H1 (cell line): ENCODE measurements around the gene CEP170. TPM values are rescaled to one million over a fixed set of nuclear protein-coding genes. Genes with fewer than 3 reads are reported as not detected.
"Not testable (repeated sequence)": the region's sequence is repeated elsewhere in the genome, so short reads cannot be mapped to it uniquely, and the experiment has no call there.

Experiments used
- CTCF ChIA-PET: fragments of 300-600 bp; sonication (Branson Sonifier 250); formaldehyde crosslinking; loops from one replicate; lab custom pipeline; 2021; ENCODE audit not compliant: partially characterized antibody; lab: Charles Lee
- POLR2A ChIA-PET: fragments of 300-600 bp; sonication (Branson Sonifier 250); formaldehyde crosslinking; loops from one replicate; lab custom pipeline; 2021; ENCODE audit warnings: inconsistent platforms; ENCODE audit not compliant: partially characterized antibody; lab: Charles Lee
- DNase-seq, 2 experiments: peaks; one replicate each; pipeline versions ENCODE4 v3.0.0 to v3.0.0-alpha.2; 2010 to 2022; ENCODE audit warnings: low spot score in 2 of 2, low read depth in 1 of 2, mixed read lengths in 1 of 2
- FAIRE-seq: peaks from 2 replicates; lab custom pipeline; 2011; peaks lifted over from hg19 to GRCh38; lab: Jason Lieb, UNC
- H2AFZ ChIP-seq: 2 replicates; pipeline ENCODE4 v1.8.1; 2012; ENCODE audit warnings: low read length, inconsistent platforms
- H2AK5ac ChIP-seq: 2 replicates; pipeline ENCODE4 v1.6.1; 2013; ENCODE audit warnings: low read depth, low read length
- H2BK120ac ChIP-seq: replicated peaks from 2 replicates; pipeline ENCODE3; 2013; ENCODE audit warnings: low read depth, low read length, inconsistent platforms
- H2BK12ac ChIP-seq: 2 replicates; pipeline ENCODE4 v1.6.1; 2013; ENCODE audit warnings: low read depth, low read length
- H2BK15ac ChIP-seq: 2 replicates; pipeline ENCODE4 v1.6.1; 2013; ENCODE audit warnings: low read length
- H2BK20ac ChIP-seq: 2 replicates; pipeline ENCODE4 v1.6.1; 2013; ENCODE audit warnings: low read length
- H2BK5ac ChIP-seq: 2 replicates; pipeline ENCODE4 v1.6.1; 2013; ENCODE audit warnings: low read depth, low read length
- H3K14ac ChIP-seq: 2 replicates; pipeline ENCODE4 v1.6.1; 2013; ENCODE audit warnings: inconsistent platforms; ENCODE audit not compliant: insufficient read length
- H3K18ac ChIP-seq: 2 replicates; pipeline ENCODE4 v1.6.1; 2013; ENCODE audit warnings: low read length; ENCODE audit errors: extremely low read depth
- H3K23ac ChIP-seq: 2 replicates; pipeline ENCODE4 v1.6.1; 2013; ENCODE audit warnings: inconsistent platforms; ENCODE audit not compliant: insufficient read length
- H3K23me2 ChIP-seq: 2 replicates; pipeline ENCODE4 v1.6.1; 2013; ENCODE audit warnings: low read depth, low read length
- H3K27ac ChIP-seq: 2 replicates; pipeline ENCODE4 v1.6.1; 2011; ENCODE audit warnings: low read depth, low read length, inconsistent platforms
- H3K27me3 ChIP-seq, 4 experiments: replicated peaks in 1 of 4; 1 replicate in 1 of 4; 2 replicates in 3 of 4; pipeline versions ENCODE4 v1.6.1 to v1.8.1; 2011 to 2013; ENCODE audit warnings: low read length in 3 of 4, mild to moderate bottlenecking in 3 of 4, inconsistent platforms in 2 of 4, mixed read lengths in 2 of 4, moderate library complexity in 1 of 4; ENCODE audit not compliant: control insufficient read depth in 3 of 4, insufficient read depth in 3 of 4; ENCODE audit errors: extremely low read depth in 1 of 4
- H3K36me3 ChIP-seq, 4 experiments: 2 replicates each; pipeline versions ENCODE4 v1.6.1 to v1.8.1; 2011 to 2013; ENCODE audit warnings: mild to moderate bottlenecking in 4 of 4, low read length in 3 of 4, moderate library complexity in 2 of 4, control low read depth in 1 of 4, inconsistent platforms in 1 of 4; ENCODE audit not compliant: insufficient read depth in 4 of 4, control insufficient read depth in 2 of 4
- H3K4ac ChIP-seq: replicated peaks from 2 replicates; pipeline ENCODE3; 2013; ENCODE audit warnings: low read length, low read depth, mixed read lengths, inconsistent platforms; ENCODE audit not compliant: insufficient read length
- H3K4me1 ChIP-seq, 4 experiments: replicated peaks in 1 of 4; 1 replicate in 1 of 4; 2 replicates in 3 of 4; pipeline versions ENCODE4 v1.6.1 to v1.8.1; 2011 to 2013; ENCODE audit warnings: low read length in 3 of 4, inconsistent platforms in 2 of 4, mixed read lengths in 1 of 4; ENCODE audit not compliant: insufficient read depth in 4 of 4, control insufficient read depth in 3 of 4
- H3K4me2 ChIP-seq, 2 experiments: 2 replicates each; pipeline versions ENCODE4 v1.6.1 to v1.8.1; 2011 to 2013; ENCODE audit warnings: low read depth in 2 of 2, low read length in 2 of 2, control low read depth in 1 of 2, inconsistent platforms in 1 of 2, mild to moderate bottlenecking in 1 of 2; ENCODE audit not compliant: insufficient read depth in 1 of 2
- H3K4me3 ChIP-seq, 4 experiments: fragments of 200-600, 300-600 bp in 1 of 4; sonication (generic), shearing (Covaris generic), sonication (Bioruptor Twin) in 1 of 4; 2 replicates each; pipeline versions ENCODE4 v1.5.1 to v1.8.1; 2011 to 2016; ENCODE audit warnings: low read length in 4 of 4, low read depth in 3 of 4, control low read depth in 2 of 4, inconsistent platforms in 2 of 4, mild to moderate bottlenecking in 2 of 4, mixed read lengths in 1 of 4, moderate library complexity in 1 of 4; ENCODE audit not compliant: insufficient read depth in 2 of 4; ENCODE audit errors: extremely low read depth in 1 of 4
- H3K56ac ChIP-seq: replicated peaks from 2 replicates; pipeline ENCODE3; 2013; ENCODE audit warnings: low read depth, mild to moderate bottlenecking, mixed read lengths, low read length, inconsistent platforms; ENCODE audit not compliant: insufficient read length
- H3K79me1 ChIP-seq: 2 replicates; pipeline ENCODE4 v1.6.1; 2013; ENCODE audit warnings: low read depth, low read length, control low read depth
- H3K79me2 ChIP-seq, 2 experiments: 2 replicates each; pipeline versions ENCODE4 v1.6.1 to v1.8.1; 2012 to 2013; ENCODE audit warnings: low read length in 2 of 2, mild to moderate bottlenecking in 2 of 2, inconsistent platforms in 1 of 2; ENCODE audit not compliant: insufficient read depth in 2 of 2, control insufficient read depth in 1 of 2
- H3K9ac ChIP-seq, 4 experiments: replicated peaks in 1 of 4; 1 replicate in 1 of 4; 2 replicates in 3 of 4; pipeline versions ENCODE4 v1.6.1 to v1.8.1; 2011 to 2013; ENCODE audit warnings: low read depth in 3 of 4, low read length in 3 of 4, control low read depth in 2 of 4, mild to moderate bottlenecking in 2 of 4, moderate library complexity in 2 of 4, inconsistent platforms in 1 of 4; ENCODE audit errors: extremely low read depth in 1 of 4
- H3K9me3 ChIP-seq, 2 experiments: 2 replicates each; pipeline versions ENCODE4 v1.6.1 to v1.8.1; 2012 to 2013; ENCODE audit warnings: mild to moderate bottlenecking in 2 of 2, moderate library complexity in 2 of 2, control low read depth in 1 of 2, inconsistent platforms in 1 of 2, low read depth in 1 of 2, low read length in 1 of 2, mixed read lengths in 1 of 2; ENCODE audit not compliant: insufficient read depth in 2 of 2
- H4K20me1 ChIP-seq, 2 experiments: replicated peaks in 1 of 2; 2 replicates each; pipeline versions ENCODE3 to v1.8.1; 2011 to 2013; ENCODE audit warnings: inconsistent platforms in 2 of 2, low read length in 2 of 2, mild to moderate bottlenecking in 1 of 2; ENCODE audit not compliant: insufficient read depth in 2 of 2, control insufficient read depth in 1 of 2
- H4K5ac ChIP-seq: 2 replicates; pipeline ENCODE4 v1.6.1; 2013; ENCODE audit warnings: low read length, low read depth, mixed read lengths, inconsistent platforms; ENCODE audit not compliant: insufficient read length
- H4K8ac ChIP-seq: 2 replicates; pipeline ENCODE4 v1.8.0; 2013; ENCODE audit warnings: mild to moderate bottlenecking, moderate library complexity, low read length, inconsistent platforms; ENCODE audit not compliant: insufficient read depth; ENCODE audit errors: extremely low read depth
- H4K91ac ChIP-seq: replicated peaks from 2 replicates; pipeline ENCODE3; 2013; ENCODE audit warnings: low read length, mixed read lengths, inconsistent platforms; ENCODE audit not compliant: insufficient read length
- WGBS, 2 experiments: shearing (Covaris generic) in 1 of 2; methylation state at CpG; one replicate each; pipeline versions ENCODE4 v1.1.6 to v1.1.7; 2013 to 2015; ENCODE audit warnings: low lambda C conversion rate in 2 of 2, mixed read lengths in 2 of 2, inconsistent platforms in 1 of 2, low coverage in 1 of 2, missing lambda C conversion rate in 1 of 2; ENCODE audit not compliant: insufficient replicate concordance in 2 of 2, insufficient coverage in 1 of 2, insufficient read length in 1 of 2; ENCODE audit errors: extremely low coverage in 1 of 2, missing lambda C conversion rate in 1 of 2; 5-methylcytosine and 5-hydroxymethylcytosine counted together
- polyA plus RNA-seq, 7 experiments: library from polyadenylated mRNA; depleted of rRNA in 3 of 7; stranded (reverse) in 5 of 7; unstranded in 2 of 7; fragments of >200 nt in 5 of 7; fragments of 200-250 nt in 2 of 7; gene quantifications; 1 replicate in 5 of 7; 2 replicates in 1 of 7; 4 replicates in 1 of 7; pipeline versions ENCODE4 v1.2.1 to v1.2.3, GENCODE V29; 2011 to 2013; ENCODE audit warnings: missing spikeins in 2 of 7, mixed read lengths in 2 of 7
- total RNA-seq: library from RNA; stranded (reverse); fragmentation: NEBNext Ultra II Directional; extraction: Animal tissue kit (Norgen Biotek cat#: 25700); gene quantifications from 2 replicates; pipeline ENCODE4 v1.2.1, GENCODE V29; 2021

The CEP170 gene
- total and polyA plus RNA-seq, 2 of the 8 experiments (the other 6 are each of a cell fraction or from before 2014, with no cell fraction given), result 33.1 to 97.2 TPM

GRCh38 chr1:243184787-243185186 lies 70.3 kb downstream of the CEP170 start:
- H3K23me2 ChIP-seq, H3K4me2 ChIP-seq, H2BK12ac ChIP-seq, DNase-seq, H3K79me2 ChIP-seq, H4K20me1 ChIP-seq, H2AFZ ChIP-seq, H3K4ac ChIP-seq, H3K9ac ChIP-seq, H3K4me3 ChIP-seq, H2BK5ac ChIP-seq, H3K9me3 ChIP-seq, H2BK120ac ChIP-seq, H3K4me1 ChIP-seq, CTCF ChIA-PET, FAIRE-seq, H3K56ac ChIP-seq, H3K79me1 ChIP-seq, H4K91ac ChIP-seq, H3K14ac ChIP-seq, H3K23ac ChIP-seq, H4K5ac ChIP-seq, H3K18ac ChIP-seq, H3K27ac ChIP-seq, POLR2A ChIA-PET, H2BK20ac ChIP-seq, H4K8ac ChIP-seq, H3K27me3 ChIP-seq, H2BK15ac ChIP-seq, H2AK5ac ChIP-seq: not testable (repeated sequence)
- H3K36me3 ChIP-seq, result peaks cover 0 to 16% (median 0%) of the 10 kb centered on the region in 4 experiments; a peak in 2 of 8 replicates
- 86% methylated on average over 7 of the region's 7 CpGs; no CpG with 5 or more reads in 1 of the 2 experiments for WGBS, 2 experiments

- H4K5ac ChIP-seq, H2AFZ ChIP-seq, H2BK120ac ChIP-seq, H3K4me2 ChIP-seq, H3K79me2 ChIP-seq, POLR2A ChIA-PET, H2BK5ac ChIP-seq, H4K91ac ChIP-seq, H4K20me1 ChIP-seq, H2BK15ac ChIP-seq, H2BK12ac ChIP-seq, DNase-seq, H3K18ac ChIP-seq, H2AK5ac ChIP-seq, H4K8ac ChIP-seq, H3K4me3 ChIP-seq, H3K23ac ChIP-seq, H3K4me1 ChIP-seq, H3K9ac ChIP-seq, H3K9me3 ChIP-seq, CTCF ChIA-PET, H3K79me1 ChIP-seq, H3K27me3 ChIP-seq, H2BK20ac ChIP-seq, H3K56ac ChIP-seq, H3K23me2 ChIP-seq, H3K4ac ChIP-seq, H3K27ac ChIP-seq, H3K14ac ChIP-seq: not testable (repeated sequence)
- FAIRE-seq, result peak; percentile 66
- H3K36me3 ChIP-seq, result peaks cover 0 to 12% (median 0%) of the 10 kb centered on the region in 4 experiments; a peak in 2 of 8 replicates
Measured at GRCh38 chr1:243183661-243184060, 71.4 kb downstream of the CEP170 start.
